NCI-H2081 (cell line): ENCODE data around the gene EPHB6.

Source experiments
- DNase-seq, 2 experiments: peaks; one replicate each; lab custom pipeline; 2025; lab: John Stamatoyannopoulos, UW

EPHB6 gene

DNA sequence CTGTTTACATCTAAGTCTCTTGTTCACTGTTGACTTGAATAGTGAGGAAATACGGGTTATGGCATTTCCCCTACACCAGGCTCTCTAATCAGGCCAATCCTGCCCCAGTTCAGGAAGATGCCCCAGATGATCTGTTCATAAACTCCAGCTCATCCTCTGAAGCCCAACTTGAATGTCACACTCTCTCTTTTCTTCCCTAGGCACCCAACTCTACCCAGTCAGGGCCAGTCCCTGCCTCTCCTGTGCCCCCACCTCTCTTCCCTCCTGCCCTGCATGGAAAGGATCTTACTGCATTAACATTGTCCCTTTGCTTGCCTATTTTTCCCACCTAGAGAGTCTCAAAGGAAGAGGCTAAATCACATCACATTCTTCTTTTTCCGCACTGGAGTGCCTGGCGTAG is 41.3 kb downstream of the EPHB6 start:
- DNase-seq: no peak

DNA sequence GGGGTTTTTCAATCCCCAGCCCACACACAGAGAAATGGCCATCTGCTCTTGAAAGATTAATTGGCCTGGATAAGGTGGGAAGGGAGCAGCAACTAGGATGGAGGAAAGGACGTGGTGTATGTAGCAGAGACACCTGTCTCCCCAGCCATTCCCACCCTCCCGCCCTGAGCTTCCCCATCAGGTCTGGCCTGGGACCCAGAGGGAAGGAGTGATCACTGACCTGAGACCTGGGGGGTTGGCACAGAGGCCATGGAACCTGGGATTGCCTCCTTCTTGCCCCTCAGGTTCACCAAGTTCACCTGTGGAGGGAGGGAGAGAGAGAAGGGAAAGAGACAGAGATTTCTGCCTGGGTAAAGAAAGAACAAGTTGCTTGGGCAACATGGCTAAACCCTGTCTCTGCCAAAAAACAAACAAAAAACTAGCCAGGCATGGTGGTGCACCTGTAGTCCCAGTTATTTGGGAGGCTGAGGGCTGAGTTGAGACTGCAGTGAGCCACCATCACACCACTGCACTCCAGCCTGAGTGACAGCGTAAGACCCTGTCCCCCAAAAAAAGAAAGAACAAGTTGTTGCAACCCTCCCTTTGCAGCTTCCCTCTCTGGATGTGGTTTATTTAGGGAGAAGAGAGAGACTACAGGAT is 42.0 kb downstream of the EPHB6 start:
- DNase-seq: no peak

DNA sequence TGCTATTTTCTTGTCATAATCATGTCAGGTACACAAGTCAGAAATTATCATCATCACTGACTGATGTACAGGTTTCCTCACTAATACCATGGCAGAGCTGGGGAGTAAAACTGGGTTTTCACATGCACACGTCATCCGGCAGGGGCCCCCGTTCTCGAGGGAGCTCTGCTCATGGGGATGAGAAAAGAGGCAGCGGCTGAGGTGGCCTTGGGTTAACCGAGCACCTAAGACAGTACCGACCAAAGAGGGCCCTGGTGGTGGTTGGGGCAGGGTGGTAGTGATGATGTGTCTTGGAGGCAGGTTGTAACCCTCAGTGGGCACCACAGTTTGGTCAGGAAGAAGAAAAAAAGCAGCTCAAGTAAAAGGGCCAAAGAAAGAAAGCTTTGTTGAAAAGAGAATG is 42.8 kb downstream of the EPHB6 start:
- no peak for DNase-seq

DNA sequence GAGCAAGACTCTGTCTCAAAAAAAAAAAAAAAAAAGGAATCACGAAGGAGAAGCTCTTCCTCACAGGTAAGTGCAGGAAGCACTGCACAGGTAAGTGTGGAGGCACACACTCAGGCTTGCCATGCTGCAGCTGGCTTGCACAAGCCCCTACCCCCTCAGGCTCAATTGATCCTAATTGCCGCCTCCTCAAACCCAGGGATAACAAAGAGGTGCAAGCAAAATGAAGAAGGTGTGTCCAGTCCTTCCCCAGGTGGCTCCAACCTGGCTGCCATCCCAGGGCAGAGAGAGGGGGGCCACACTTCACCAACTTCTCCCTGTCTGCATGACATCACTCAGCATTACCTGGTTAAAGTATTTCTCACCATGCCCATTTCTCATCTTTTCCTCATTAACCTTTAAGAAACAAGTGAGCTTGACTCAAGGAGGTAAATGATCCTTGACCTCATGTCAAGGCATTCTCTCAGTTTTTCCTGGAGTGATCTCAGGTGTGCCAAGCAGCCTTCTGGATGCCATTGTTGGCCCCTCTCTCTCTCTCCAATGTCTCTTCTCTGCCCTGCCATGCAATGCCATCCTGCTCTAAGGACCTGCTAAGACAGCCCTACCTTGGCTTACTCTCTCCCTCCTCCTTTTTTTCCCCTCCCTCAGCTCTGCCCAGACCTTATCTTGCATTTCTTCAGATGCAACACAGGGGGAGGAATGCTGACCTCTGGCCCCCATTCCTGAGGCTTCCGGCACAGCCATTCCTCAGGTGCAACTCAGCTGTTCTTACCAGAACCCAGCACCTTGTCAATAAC is 43.7 kb downstream of the EPHB6 start:
- DNase-seq: peak; percentile 35 to 57

DNA sequence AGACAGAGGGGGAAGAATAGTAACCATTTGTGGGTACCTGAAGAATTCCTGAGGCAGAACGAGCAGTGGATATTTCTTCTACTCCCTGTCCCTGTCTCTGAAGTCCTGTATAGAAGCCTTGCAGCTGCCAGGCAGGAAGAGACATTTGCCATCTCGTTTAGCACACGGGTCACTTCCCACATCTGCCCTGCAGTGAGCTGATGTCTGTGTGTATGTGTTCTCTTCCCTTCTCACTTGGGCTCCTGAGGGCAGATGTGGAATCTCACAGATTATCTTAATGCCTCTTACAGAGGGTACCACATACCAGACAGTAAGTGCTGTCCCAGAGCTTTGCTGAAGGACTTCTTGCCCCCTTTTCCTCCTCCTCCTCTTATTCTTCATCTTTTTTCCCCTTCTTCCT is 44.8 kb downstream of the EPHB6 start:
- DNase-seq: no peak

DNA sequence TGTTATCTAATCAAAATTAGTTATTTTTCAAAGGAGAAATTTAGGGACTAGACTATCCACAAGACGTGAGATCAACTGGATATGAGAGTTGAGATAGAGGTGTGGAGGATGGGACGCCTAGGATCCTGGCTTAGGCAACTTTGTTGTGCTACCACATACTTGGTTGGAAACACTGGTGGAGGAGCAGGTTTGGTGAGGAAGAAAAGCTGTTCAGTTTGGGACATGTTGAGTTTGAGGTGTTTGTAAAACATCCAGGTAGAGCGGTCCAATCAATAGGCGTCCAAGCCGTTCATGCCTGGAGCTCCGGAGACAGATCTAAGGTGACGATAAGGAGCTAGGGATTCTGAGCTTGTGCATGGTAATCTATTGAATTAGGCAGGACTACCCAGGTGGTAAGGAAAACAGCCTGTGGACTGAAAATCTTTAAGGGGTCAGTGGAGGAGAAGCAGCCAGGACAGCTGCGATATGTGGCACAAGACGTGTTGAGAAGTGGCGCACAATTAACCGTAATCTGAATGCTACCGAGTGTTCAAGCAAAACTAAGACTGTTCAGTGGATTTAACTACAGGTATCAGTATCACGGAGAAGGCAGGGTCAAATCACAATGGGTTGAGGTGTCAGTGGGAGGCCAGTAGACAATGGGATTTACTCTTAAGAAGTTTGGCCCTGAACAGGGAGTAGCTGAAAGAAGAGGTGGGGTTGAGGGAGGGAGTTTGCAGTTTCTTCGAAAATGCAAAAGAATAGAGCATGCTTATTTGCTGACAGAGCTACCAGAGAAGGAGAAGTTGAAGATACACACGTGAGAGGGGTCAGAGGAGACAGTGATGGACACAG is 46.8 kb downstream of the EPHB6 start:
- DNase-seq: no peak

DNA sequence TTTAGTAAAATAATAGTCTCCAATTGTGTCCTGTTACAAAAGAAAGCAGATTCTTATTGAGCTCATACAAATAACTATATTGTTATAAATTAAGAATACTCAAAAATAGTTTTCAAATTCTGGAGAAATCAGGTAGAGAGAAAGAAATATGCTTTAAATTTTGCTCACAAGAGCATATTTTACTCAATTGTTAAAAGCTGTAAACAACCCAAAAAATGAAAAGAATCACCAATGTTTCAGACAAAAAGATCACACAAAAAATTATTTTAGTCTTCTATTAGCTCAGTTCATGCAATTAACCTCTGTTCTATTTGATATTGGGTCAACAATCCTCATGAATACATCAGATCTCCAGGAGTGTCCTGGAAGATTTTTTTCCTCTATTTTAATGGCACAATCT is 49.3 kb downstream of the EPHB6 start:
- no peak for DNase-seq

DNA sequence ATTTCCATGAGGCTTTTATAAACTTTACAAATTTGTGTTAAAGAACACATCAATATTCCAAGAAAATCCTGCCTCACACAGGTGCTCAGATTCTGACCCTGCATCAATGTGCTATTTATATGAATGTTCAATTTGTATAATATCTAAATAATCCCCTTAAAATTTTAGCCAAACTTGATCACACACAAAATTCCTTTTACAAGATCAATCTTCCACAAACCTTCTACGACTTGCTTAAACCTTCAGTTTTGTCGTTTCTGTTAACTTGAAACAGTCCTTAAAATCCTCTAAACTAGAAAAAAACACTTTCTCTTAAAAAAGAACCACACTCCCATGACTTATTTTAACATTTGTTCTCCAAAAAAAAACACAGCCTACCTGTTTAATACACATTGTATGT is 50.9 kb downstream of the EPHB6 start:
- DNase-seq: no peak

DNA sequence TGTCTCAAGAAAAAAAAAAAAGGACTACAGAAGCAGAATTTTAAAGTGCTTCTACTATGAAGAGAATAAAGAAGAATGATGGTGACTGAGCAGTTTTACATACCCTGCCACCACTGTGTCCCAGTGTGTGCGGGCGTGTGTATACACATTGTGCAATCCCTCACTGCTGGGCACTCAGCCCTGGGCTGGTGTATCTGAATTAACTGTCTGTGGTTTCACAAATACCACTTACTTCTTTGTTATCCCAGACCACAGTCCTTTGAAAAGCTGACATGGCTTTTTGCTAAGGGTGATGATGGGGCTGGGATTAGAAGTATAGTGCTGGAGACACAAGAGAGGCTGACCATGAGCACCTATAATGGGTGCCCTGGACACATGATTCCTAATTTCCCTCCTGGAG is 51.8 kb downstream of the EPHB6 start:
- DNase-seq: no peak

DNA sequence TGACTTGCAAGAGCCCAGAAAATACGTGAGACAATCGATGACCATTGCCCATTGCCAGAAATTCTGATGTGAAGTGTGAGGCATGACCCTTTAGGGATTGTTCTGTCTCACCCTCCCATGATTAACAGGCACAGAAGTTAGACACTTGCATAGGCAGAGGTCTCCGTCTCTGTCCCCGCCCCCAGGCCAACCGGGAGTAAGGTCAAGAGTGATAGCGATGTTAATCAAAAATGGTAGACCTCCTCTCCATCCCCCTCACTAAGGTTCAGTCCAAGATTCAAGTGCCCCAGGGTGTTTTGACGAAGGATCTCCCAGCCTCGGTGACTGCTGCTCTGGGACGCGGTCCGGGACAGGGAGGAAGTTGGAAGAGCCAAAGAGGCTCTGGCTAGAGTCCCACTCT is 53.4 kb downstream of the EPHB6 start:
- DNase-seq: no peak

DNA sequence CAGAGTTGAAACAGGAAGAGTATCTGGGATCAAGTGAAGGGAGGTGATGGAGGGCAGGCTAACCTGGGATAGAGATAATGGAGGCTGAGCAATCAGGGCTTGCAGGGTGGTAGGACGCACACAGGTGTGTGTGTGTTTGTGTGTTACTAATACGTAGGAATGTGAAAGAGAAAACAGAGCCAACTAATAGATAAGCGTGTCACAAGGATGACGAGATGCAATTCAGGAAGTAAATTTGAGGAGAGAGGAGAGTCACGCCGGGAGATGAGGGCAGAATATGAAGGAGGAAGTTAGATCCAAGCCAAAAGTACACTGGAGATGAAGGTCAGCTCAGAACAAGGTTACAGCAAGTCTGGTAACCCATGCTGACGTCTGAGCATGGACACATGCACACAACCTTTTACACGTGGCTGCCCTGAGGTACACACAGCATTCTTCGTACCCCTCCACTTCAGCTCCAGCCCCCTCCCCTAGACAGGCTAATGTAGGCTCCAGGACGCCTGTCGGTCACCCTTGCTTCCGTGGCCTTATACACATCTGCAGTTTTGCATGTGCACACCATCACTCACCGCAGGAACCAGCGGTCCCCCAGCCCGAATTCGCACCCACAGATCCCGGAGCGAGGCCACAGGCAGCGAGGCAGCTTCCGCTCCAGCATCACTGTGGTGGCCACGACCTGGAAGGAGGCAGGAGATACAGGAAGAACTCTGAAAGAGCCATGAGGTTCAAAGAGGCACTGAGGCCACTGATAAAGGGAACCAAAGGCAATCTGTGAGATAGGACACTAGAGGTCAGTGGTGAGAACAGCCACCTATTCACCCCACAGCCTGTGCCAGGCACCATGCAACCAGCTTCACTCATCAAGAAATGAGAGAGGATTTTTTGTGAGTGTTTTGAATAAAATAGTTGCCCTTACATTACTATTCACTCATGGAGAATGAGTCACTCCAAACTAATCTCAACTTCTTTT is 54.3 kb downstream of the EPHB6 start:
- no peak for DNase-seq

DNA sequence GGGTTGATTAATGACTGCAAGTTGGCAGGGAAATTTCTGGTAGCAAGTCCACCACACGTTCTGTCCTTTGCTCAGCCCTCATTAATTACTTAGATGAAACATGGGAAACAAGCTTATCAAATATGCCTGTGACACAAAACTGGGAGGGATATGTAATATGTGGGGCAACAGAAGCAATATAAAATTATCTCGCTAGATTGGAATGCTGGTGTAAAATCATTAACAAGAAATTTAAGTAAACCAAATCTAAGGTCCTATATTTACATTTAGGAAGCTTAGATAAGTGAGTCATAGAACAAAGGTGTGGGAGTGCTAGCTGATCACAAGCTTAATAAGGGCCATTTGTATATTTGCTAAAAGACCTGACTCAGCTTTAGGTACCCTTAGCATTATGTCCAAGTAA is 55.2 kb downstream of the EPHB6 start:
- DNase-seq: no peak

DNA sequence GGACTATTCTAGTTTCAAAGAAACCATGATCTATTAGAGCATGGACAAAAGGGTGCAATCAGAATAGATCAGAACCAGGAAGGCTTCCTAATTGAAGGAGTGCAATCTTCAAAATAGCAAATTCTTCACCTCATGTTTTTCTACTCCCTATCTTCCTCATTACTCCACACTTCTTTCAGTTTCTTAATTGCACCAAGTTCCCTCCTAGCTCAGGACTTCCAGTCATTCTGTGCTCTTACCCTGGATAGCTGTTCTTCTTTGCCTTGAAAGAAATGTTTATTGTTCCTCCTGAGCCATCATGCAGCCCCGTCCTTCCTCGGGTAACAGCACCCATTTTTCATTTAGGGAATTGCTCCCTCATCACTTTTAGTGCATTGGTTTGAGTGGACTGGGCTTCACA is 55.6 kb downstream of the EPHB6 start:
- no peak for DNase-seq

DNA sequence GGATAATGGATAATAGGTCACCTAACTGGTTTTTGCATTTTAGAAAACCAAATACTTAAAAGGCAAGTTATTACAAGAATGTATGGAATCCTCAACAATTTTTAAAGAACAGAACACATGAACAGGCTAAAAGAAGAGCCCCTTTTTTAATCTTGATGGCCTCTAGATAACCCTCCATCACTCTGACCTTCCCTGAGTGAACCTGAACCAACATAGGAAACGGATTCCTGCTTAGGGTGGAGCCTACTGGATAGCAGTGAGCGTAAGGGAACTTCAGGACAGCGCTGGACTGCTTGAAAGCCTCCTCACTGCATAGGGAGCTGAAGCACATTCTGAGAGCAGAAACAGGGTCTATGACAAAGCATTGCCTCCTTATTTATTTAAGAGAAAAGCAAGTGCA is 58.2 kb downstream of the EPHB6 start:
- DNase-seq: no peak

DNA sequence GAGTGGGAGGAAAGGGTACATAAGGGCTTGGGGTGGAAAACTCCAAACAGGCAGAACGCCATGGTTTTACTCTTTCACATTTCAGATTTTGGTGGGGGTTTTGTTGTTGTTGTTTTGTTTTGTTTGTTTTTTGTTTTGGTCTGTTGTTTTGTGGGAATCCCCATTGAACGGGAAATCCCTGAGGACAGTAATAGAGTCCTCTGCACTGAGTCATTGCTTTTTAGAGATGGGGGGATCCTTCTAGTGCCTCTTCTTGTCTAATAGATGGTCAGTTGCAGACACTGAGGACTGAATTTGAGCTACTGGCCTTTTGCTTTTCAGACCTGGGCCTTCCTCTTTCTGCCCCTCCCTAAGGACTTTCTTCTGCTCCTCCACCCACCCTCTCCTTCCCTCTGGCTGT is 58.7 kb downstream of the EPHB6 start:
- no peak for DNase-seq

DNA sequence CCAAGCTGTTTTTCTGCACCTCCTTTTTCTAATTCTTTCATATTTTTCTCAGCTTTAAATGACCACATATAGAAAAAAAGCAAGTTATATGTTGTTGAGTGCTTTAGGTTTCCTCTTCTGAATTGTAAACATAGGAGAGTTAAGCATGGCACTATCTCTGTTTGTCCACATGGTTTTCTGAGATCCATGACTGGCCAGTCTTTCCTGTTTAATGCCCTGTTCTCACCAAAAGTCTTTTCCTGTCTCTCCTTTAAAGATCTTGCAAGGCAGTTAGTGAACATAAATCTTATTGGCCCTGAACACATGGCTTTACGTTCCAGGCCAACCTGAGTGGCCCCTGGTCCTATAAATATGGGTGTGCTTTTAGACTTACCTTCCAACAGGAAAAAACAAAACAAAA is 59.2 kb downstream of the EPHB6 start:
- no peak for DNase-seq

DNA sequence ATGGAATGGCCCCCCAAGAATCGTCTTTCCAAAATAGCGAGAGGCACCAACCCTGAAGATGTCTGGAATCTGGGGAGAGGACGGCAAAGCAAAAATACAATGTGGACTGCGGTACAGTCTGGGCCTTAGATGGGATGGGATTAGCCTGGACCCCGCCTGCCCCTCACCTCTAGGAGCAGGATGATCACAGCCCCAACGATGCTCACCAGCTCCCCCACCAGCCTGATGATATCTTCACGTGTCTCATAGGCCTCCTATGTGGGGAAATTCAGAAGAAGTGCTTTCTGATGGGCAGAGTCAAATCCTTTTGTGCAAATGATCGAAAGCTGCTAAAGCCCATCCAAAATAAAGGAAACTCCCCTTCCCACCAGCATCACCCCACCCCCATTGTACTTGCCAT is 60.4 kb downstream of the EPHB6 start:
- DNase-seq: no peak

DNA sequence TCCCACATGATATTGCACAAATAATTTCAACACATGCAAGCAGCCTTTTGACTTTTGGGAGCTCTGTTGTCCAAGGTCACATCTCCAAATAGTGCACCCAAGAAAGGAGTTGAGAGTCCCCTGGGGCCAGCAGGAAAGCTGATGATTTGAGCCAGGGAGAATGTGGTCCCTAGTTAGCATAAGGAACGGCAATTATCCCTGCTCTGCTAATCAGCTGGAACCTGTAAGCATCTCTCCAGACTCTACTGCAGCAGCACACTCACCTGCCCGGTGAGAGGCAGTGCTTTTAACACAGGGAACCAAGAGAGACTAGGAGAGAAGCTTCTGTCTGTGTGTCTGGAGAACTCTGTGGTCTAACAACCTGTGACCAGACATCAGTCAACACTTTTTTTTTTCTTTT is 61.6 kb downstream of the EPHB6 start:
- no peak for DNase-seq

DNA sequence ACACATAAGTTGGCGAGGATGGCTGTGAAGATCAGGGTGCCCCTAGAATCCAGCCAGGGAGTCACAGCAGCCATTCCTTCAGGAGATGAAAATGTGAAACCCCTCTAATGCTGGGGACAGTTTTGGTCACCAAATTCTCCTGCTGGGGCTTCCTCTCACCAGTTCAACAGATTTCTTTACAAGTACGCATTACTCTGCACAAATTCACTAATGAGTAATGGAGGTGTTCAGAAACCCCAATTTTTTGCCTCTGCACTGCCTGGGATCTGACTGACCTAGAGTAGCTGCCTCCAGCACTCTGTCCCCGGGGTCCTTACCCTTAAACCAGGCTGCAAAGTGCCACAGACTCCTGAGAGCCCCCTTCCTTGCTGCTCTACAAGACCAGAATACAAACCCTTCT is 62.6 kb downstream of the EPHB6 start:
- DNase-seq: no peak

DNA sequence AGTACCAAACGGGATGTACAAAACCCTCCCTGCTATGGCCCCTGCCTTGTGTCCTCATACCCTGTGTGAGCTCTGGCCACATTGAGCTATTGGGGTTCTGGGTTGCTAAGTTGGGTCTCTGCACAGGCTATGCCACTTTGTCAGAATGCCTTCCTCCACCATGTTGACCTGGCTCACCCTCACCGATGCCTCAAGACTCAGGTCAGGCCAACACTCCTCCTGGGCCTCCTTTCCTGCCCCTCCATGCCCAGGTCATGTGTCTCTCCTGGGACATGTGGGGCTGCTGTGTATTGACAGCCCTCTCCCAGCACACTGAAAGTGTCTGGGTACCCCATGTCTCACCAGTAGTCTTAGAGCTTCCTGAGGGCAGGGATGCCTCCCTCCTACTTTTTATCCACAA is 64.0 kb downstream of the EPHB6 start:
- no peak for DNase-seq

DNA sequence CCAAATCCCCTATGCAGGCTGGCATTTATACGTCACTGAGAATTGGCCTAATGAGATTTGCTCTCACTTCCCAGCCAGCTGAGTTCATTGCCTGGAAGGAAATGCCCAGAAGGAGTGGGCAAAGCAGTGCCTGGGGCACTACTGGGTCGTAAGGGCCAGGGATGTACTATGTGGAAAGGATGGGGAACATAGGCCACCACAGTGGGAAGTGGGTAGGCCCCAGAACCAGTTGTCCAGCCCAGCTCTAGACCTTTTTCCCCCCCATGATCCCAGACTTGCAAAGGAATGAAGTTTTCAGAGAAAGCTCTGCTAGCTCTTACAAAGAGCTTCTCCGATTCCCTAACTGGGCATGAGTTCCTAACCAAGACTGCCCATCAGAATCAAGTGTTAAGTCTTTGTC is 64.8 kb downstream of the EPHB6 start:
- no peak for DNase-seq
